MM.1S (cell line): ENCODE results near the gene HCN2.

Experiments used
- DNase-seq: peaks from one replicate; pipeline ENCODE4 v3.0.0-alpha.2; 2015
- H2AFZ ChIP-seq: fragments of 300-600 bp; sonication (generic); 2 replicates; pipeline ENCODE4 v1.6.0; 2016; ENCODE audit warnings: antibody characterized with exemption, low read length
- H3F3A ChIP-seq: fragments of 300-600 bp; sonication (generic); 2 replicates; pipeline ENCODE4 v1.6.1; 2016; ENCODE audit warnings: mild to moderate bottlenecking, antibody characterized with exemption, low read length, moderate library complexity, mixed read lengths; ENCODE audit not compliant: insufficient read depth
- H3K27ac ChIP-seq: fragments of 300-600 bp; sonication (generic); 2 replicates; pipeline ENCODE4 v1.5.1; 2016; ENCODE audit warnings: mild to moderate bottlenecking, low read length
- H3K27me3 ChIP-seq: fragments of 300-600 bp; sonication (generic); replicated peaks from 2 replicates; pipeline ENCODE4 v1.6.0; 2016; ENCODE audit warnings: low read length; ENCODE audit not compliant: insufficient read depth
- H3K36me3 ChIP-seq: fragments of 300-600 bp; sonication (generic); replicated peaks from 2 replicates; pipeline ENCODE4 v1.6.1; 2016; ENCODE audit warnings: mild to moderate bottlenecking, low read length, mixed read lengths; ENCODE audit not compliant: insufficient read depth
- H3K4me1 ChIP-seq: fragments of 300-600 bp; sonication (generic); 2 replicates; pipeline ENCODE4 v1.6.1; 2016; ENCODE audit warnings: low read length, mixed read lengths
- H3K4me2 ChIP-seq: fragments of 300-600 bp; sonication (generic); 2 replicates; pipeline ENCODE4 v1.6.0; 2016; ENCODE audit warnings: low read depth, low read length
- H3K4me3 ChIP-seq: fragments of 300-600 bp; sonication (generic); 2 replicates; pipeline ENCODE4 v1.5.1; 2016; ENCODE audit warnings: low read length, mixed read lengths
- H3K79me2 ChIP-seq: fragments of 300-600 bp; sonication (generic); 2 replicates; pipeline ENCODE4 v1.6.1; 2016; ENCODE audit warnings: mixed run types, low read length, mixed read lengths
- H3K9ac ChIP-seq: fragments of 300-600 bp; sonication (generic); 2 replicates; pipeline ENCODE4 v1.6.1; 2016; ENCODE audit warnings: low read length, mixed read lengths
- H3K9me2 ChIP-seq: fragments of 300-600 bp; sonication (generic); replicated peaks from 2 replicates; pipeline ENCODE4 v1.6.1; 2016; ENCODE audit warnings: mild to moderate bottlenecking, low read length, mixed read lengths; ENCODE audit not compliant: insufficient read depth
- H3K9me3 ChIP-seq: fragments of 300-600 bp; sonication (generic); replicated peaks from 2 replicates; pipeline ENCODE4 v1.6.1; 2016; ENCODE audit warnings: mild to moderate bottlenecking, low read length, mixed read lengths; ENCODE audit not compliant: insufficient read depth
- H4K20me1 ChIP-seq: fragments of 300-600 bp; sonication (generic); 2 replicates; pipeline ENCODE4 v1.6.1; 2016; ENCODE audit warnings: mild to moderate bottlenecking, low read length, moderate library complexity, mixed read lengths; ENCODE audit not compliant: insufficient read depth
- EZH2 ChIP-seq: fragments of 300-600 bp; sonication (generic); optimal IDR thresholded peaks from 2 replicates; pipeline ENCODE3; 2017; ENCODE audit warnings: low read depth, mild to moderate bottlenecking, antibody characterized with exemption, low read length, mixed read lengths
- EZH2phosphoT487 ChIP-seq: fragments of 300-600 bp; sonication (generic); IDR thresholded peaks from 2 replicates; pipeline ENCODE4 v1.6.1; 2018; ENCODE audit warnings: antibody characterized with exemption, low read length
- TF ChIP-seq, protein P1 (sequence below): fragments of 300-600 bp; sonication (generic); IDR thresholded peaks from 2 replicates; pipeline ENCODE4 v1.5.1; 2016; ENCODE audit warnings: antibody characterized with exemption, low read length, mixed read lengths

The HCN2 gene

DNA sequence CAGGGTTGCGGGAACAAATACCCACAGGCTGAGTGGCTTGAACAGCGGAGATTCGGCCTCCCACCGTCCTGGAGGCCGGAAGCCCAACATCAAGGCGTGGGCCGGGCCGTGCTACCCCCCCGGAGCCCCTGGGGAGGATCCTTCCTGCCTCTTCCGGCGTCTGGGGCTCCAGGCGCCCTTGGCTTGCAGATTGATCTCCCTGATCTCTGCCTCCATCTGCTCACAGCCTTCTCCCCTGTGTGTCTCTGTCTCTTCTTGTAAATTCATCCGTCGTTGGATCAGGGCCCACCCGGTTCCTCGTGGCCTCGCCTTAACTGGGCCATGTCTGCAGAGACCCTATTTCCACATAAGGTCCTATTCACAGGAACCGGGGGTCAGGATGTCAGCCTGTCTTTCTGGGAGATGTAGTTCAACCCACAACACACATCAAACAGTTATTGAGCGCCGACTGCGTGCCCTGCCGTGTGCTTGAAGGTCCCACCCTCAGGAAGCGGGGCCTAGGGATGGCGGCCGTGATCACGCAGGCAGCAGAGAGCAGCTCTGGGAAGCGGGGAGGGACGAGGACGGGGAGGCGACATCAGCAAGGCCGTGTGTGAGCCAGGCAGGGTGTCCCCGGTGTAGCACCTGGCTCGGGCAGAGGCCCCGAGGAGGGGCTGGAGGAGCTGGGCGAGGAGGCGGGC lies 21.3 kb downstream of the HCN2 start:
- H4K20me1 ChIP-seq = no peaks in the 10 kb centered on the region
- H2AFZ ChIP-seq = peak overlapping the region; percentile 42
- no peaks in the 10 kb centered on the region for H3K79me2 ChIP-seq
- H3K36me3 ChIP-seq = no peaks in the 10 kb centered on the region
- DNase-seq = no peak
- no peaks in the 10 kb centered on the region for H3K4me1 ChIP-seq
- H3K4me3 ChIP-seq = peak overlapping the region; percentile 15; the same call in 1 of the 2 replicates
- 0 out of 2 replicates have a peak, but pooled peaks cover 2% of the 10 kb centered on the region for H3F3A ChIP-seq
- H3K9ac ChIP-seq = no peak overlapping the region
- peak overlapping the region; percentile 56 for H3K4me2 ChIP-seq
- H3K27ac ChIP-seq = no peak overlapping the region
- peaks cover 8% of the 10 kb centered on the region; the same call in 1 of the 2 replicates for H3K27me3 ChIP-seq
- no peaks in the 10 kb centered on the region for H3K9me3 ChIP-seq
- H3K9me2 ChIP-seq = no peaks in the 10 kb centered on the region
- TF ChIP-seq EZH2 (no peak), EZH2phosphoT487 (no peak)
- TF ChIP-seq, protein P1, sequence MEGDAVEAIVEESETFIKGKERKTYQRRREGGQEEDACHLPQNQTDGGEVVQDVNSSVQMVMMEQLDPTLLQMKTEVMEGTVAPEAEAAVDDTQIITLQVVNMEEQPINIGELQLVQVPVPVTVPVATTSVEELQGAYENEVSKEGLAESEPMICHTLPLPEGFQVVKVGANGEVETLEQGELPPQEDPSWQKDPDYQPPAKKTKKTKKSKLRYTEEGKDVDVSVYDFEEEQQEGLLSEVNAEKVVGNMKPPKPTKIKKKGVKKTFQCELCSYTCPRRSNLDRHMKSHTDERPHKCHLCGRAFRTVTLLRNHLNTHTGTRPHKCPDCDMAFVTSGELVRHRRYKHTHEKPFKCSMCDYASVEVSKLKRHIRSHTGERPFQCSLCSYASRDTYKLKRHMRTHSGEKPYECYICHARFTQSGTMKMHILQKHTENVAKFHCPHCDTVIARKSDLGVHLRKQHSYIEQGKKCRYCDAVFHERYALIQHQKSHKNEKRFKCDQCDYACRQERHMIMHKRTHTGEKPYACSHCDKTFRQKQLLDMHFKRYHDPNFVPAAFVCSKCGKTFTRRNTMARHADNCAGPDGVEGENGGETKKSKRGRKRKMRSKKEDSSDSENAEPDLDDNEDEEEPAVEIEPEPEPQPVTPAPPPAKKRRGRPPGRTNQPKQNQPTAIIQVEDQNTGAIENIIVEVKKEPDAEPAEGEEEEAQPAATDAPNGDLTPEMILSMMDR = no peak

DNA sequence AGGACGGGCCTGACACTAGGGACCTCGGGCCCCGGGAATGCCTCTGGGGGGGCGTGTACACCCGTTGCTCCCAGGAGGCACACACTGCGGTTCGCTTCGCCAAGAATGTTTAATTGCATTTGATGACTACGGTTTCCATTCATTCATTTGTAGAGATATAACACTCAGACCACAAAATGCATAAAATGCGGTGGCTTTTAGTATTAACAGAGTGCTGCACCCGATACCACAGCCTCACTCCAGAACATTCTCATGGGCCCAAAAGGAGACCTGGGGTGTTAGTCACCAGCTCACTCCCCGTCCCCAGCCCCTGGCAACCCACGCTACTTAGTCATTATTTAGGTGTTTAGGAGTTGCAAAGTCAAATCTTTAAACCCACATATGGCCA lies 21.8 kb downstream of the HCN2 start:
- H3K9me2 ChIP-seq = no peaks in the 10 kb centered on the region

DNA sequence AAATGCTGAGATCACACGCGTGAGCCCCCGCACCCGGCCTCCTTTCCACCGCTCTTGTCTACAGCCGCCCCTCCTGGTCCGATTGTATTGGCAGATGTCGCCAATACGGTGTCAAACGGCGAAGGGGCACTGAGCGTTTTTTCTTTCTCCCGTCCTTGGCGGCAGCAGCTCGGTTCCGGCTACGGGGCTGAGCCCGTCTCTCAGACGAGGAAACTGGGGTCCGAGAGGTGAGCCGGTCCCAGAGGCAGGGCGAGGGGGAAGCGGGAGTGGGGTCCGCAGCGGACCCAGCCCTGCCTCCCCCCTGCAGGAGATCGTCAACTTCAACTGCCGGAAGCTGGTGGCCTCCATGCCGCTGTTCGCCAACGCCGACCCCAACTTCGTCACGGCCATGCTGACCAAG lies 23.3 kb downstream of the HCN2 start:
- no peaks in the 10 kb centered on the region for H4K20me1 ChIP-seq
- no peaks in the 10 kb centered on the region for H3K79me2 ChIP-seq
- no peaks in the 10 kb centered on the region for H3K4me1 ChIP-seq
- DNase-seq = no peak
- H3K4me3 ChIP-seq = no peak overlapping the region
- no peaks in the 10 kb centered on the region for H3K36me3 ChIP-seq
- no peak overlapping the region for H3K9ac ChIP-seq
- H3K27ac ChIP-seq = no peak overlapping the region
- TF ChIP-seq EZH2 (no peak), EZH2phosphoT487 (no peak)
- TF ChIP-seq, protein P1 = no peak
- H3K9me3 ChIP-seq = no peaks in the 10 kb centered on the region
- no peaks in the 10 kb centered on the region for H3K9me2 ChIP-seq
- H3K27me3 ChIP-seq = 0 out of 2 replicates have a peak, but pooled peaks cover 3% of the 10 kb centered on the region
- H3K4me2 ChIP-seq = no peak overlapping the region
- no peak overlapping the region for H2AFZ ChIP-seq
- 0 out of 2 replicates have a peak, but pooled peaks cover 2% of the 10 kb centered on the region for H3F3A ChIP-seq

More for the DNA sequence above, 21.8 kb downstream of the HCN2 start:
- H3K79me2 ChIP-seq = no peaks in the 10 kb centered on the region
- H2AFZ ChIP-seq = no peak overlapping the region
- H3K36me3 ChIP-seq = no peaks in the 10 kb centered on the region
- no peak overlapping the region for H3K27ac ChIP-seq
- no peak overlapping the region for H3K4me2 ChIP-seq
- TF ChIP-seq EZH2phosphoT487 (no peak), EZH2 (no peak)
- TF ChIP-seq, protein P1 = no peak
- H3K9me3 ChIP-seq = no peaks in the 10 kb centered on the region
- peaks cover 8% of the 10 kb centered on the region; the same call in 1 of the 2 replicates for H3K27me3 ChIP-seq
- DNase-seq = no peak
- no peak overlapping the region for H3K4me3 ChIP-seq
- 0 out of 2 replicates have a peak, but pooled peaks cover 2% of the 10 kb centered on the region for H3F3A ChIP-seq
- H4K20me1 ChIP-seq = no peaks in the 10 kb centered on the region
- no peak overlapping the region for H3K9ac ChIP-seq
- no peaks in the 10 kb centered on the region for H3K4me1 ChIP-seq
